ENCODE data around the gene FEZ2.

DNA sequence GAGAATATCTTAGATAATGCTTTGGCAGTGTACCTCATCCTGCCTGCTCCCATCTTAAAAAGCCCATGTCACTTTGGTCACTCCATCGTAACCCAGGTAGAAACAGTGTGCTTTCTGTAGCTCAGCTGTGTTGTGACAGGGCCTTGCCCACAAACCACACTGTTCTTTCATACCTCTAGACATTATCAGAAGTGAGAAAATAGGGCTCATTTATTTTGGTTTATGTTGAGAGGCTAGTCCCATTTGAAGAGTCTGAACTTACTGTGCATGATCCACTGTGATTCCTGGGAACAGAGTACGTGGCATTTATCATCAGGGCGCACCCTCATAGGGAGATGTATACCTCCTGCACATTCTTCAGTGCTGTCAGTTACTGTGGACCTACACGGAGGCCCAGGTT is 69.7 kb downstream of the FEZ2 start:
- TF ChIP-seq, protein P1, sequence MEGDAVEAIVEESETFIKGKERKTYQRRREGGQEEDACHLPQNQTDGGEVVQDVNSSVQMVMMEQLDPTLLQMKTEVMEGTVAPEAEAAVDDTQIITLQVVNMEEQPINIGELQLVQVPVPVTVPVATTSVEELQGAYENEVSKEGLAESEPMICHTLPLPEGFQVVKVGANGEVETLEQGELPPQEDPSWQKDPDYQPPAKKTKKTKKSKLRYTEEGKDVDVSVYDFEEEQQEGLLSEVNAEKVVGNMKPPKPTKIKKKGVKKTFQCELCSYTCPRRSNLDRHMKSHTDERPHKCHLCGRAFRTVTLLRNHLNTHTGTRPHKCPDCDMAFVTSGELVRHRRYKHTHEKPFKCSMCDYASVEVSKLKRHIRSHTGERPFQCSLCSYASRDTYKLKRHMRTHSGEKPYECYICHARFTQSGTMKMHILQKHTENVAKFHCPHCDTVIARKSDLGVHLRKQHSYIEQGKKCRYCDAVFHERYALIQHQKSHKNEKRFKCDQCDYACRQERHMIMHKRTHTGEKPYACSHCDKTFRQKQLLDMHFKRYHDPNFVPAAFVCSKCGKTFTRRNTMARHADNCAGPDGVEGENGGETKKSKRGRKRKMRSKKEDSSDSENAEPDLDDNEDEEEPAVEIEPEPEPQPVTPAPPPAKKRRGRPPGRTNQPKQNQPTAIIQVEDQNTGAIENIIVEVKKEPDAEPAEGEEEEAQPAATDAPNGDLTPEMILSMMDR (conservative IDR thresholded peaks at IDR 0.05; ENCODE audit: low read depth in 2 of 2), result no peak
- TF ChIP-seq EZH2phosphoT487 (IDR thresholded peaks at IDR 0.05; ENCODE audit: unreplicated experiment) (no peak), POLR2AphosphoS5 (IDR thresholded peaks at IDR 0.05; ENCODE audit: low read depth) (no peak), EZH2 (IDR thresholded peaks at IDR 0.05; ENCODE audit: low read depth, unreplicated experiment) (no peak), ZNF331 (CRISPR knock-in tag; IDR thresholded peaks at IDR 0.05; ENCODE audit: low read depth) (no peak), CREB1 (CRISPR knock-in tag; IDR thresholded peaks at IDR 0.05; ENCODE audit: low read depth) (no peak), ZNF114 (CRISPR knock-in tag; IDR thresholded peaks at IDR 0.05) (no peak)
- TF ChIP-seq, protein P2, sequence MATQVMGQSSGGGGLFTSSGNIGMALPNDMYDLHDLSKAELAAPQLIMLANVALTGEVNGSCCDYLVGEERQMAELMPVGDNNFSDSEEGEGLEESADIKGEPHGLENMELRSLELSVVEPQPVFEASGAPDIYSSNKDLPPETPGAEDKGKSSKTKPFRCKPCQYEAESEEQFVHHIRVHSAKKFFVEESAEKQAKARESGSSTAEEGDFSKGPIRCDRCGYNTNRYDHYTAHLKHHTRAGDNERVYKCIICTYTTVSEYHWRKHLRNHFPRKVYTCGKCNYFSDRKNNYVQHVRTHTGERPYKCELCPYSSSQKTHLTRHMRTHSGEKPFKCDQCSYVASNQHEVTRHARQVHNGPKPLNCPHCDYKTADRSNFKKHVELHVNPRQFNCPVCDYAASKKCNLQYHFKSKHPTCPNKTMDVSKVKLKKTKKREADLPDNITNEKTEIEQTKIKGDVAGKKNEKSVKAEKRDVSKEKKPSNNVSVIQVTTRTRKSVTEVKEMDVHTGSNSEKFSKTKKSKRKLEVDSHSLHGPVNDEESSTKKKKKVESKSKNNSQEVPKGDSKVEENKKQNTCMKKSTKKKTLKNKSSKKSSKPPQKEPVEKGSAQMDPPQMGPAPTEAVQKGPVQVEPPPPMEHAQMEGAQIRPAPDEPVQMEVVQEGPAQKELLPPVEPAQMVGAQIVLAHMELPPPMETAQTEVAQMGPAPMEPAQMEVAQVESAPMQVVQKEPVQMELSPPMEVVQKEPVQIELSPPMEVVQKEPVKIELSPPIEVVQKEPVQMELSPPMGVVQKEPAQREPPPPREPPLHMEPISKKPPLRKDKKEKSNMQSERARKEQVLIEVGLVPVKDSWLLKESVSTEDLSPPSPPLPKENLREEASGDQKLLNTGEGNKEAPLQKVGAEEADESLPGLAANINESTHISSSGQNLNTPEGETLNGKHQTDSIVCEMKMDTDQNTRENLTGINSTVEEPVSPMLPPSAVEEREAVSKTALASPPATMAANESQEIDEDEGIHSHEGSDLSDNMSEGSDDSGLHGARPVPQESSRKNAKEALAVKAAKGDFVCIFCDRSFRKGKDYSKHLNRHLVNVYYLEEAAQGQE (IDR thresholded peaks at IDR 0.05; ENCODE audit: unreplicated experiment), result no peak

All from GM23338 (cell line).